K562 (cell line): ENCODE results near the gene ABCF2. TPM values are rescaled to one million over a fixed set of nuclear protein-coding genes. Genes with fewer than 3 reads are reported as not detected.

ENCODE experiments used
- ATF7 ChIP-seq: fragments of 450-650 bp; IDR thresholded peaks from 2 replicates; pipeline ENCODE4 v1.7.1; 2014; ENCODE audit warnings: mild to moderate bottlenecking, moderate library complexity
- CBFA2T2 ChIP-seq: fragments of 450-650 bp; conservative IDR thresholded peaks from 2 replicates; pipeline ENCODE4 v1.6.1; 2017; ENCODE audit warnings: mild to moderate bottlenecking
- CBX8 ChIP-seq: fragments of 200-600 bp; sonication (generic); IDR thresholded peaks from 2 replicates; pipeline ENCODE4 v1.6.1; 2012; ENCODE audit warnings: borderline replicate concordance, mixed run types, low read depth, mild to moderate bottlenecking, moderate library complexity, mixed read lengths, low read length, control low read depth, inconsistent platforms; ENCODE audit not compliant: poor library complexity, severe bottlenecking; ENCODE audit errors: extremely low read depth
- CREBBP ChIP-seq: IDR thresholded peaks from one replicate; pipeline ENCODE4 v1.6.1; 2012; ENCODE audit warnings: low read depth, mild to moderate bottlenecking, control low read depth, inconsistent platforms, low read length
- ETV1 ChIP-seq: fragments of 450-650 bp; conservative IDR thresholded peaks from 2 replicates; pipeline ENCODE4 v1.6.1; 2016; ENCODE audit warnings: missing genetic modification characterization, control low read depth, low read depth, missing compliant biosample characterization
- GABPB2 ChIP-seq: fragments of 250-450 bp; sonication (Bioruptor Pico); conservative IDR thresholded peaks from 2 replicates; pipeline ENCODE4 v1.5.1; 2021; ENCODE audit warnings: mild to moderate bottlenecking
- MTA2 ChIP-seq: fragments of 450-650 bp; IDR thresholded peaks from 2 replicates; pipeline ENCODE4 v1.6.1; 2016; ENCODE audit warnings: low read depth
- NBN ChIP-seq: fragments of 450-650 bp; IDR thresholded peaks from 2 replicates; pipeline ENCODE4 v1.6.1; 2016; ENCODE audit warnings: low read depth, mild to moderate bottlenecking
- NR2C2 ChIP-seq, 2 experiments: fragments of 200-800 bp in 1 of 2; sonication (Bioruptor generic) in 1 of 2; sonication (generic) in 1 of 2; formaldehyde crosslinking in 1 of 2; IDR thresholded peaks; 2 replicates each; pipeline versions ENCODE4 v1.6.1 to v1.8.0; 2016 to 2022; ENCODE audit warnings: mild to moderate bottlenecking in 1 of 2, missing compliant biosample characterization in 1 of 2, missing genetic modification characterization in 1 of 2, missing genetic modification reagents in 1 of 2
- PHF21A ChIP-seq: fragments of 450-650 bp; IDR thresholded peaks from 2 replicates; pipeline ENCODE4 v1.6.1; 2017; ENCODE audit warnings: low read depth, borderline replicate concordance
- POLR2AphosphoS5 ChIP-seq: IDR thresholded peaks from 2 replicates; pipeline ENCODE4 v1.6.1; 2011; ENCODE audit warnings: mild to moderate bottlenecking, low read depth, low read length, moderate library complexity; ENCODE audit not compliant: control insufficient read depth, insufficient read depth
- SMARCA4 ChIP-seq: fragments of 450-650 bp; IDR thresholded peaks from 2 replicates; pipeline ENCODE4 v1.6.1; 2016
- ZEB2 ChIP-seq: fragments of 450-650 bp; IDR thresholded peaks from 2 replicates; pipeline ENCODE4 v1.6.1; 2016
- polyA plus RNA-seq, 8 experiments: library from polyadenylated mRNA; depleted of rRNA in 4 of 8; stranded (reverse) in 5 of 8; unstranded in 3 of 8; fragments of >200 nt; fragmentation: Nextera tagmentation in 2 of 8; fragmentation: Illumina TruSeq in 1 of 8; extraction: Ambion mirVana in 2 of 8; extraction: Trizol in 1 of 8; gene quantifications; 2 replicates each; pipeline versions ENCODE4 v1.2.1 to v1.2.3, GENCODE V29; 2011 to 2014; ENCODE audit warnings: inconsistent platforms in 1 of 8, missing spikeins in 1 of 8
- total RNA-seq, 7 experiments: library from RNA; depleted of rRNA in 6 of 7; stranded (reverse); fragments of >200 nt in 6 of 7; fragmentation: Illumina TruSeq in 2 of 7; extraction: Trizol in 2 of 7; gene quantifications; 2 replicates each; pipeline versions ENCODE4 v1.2.1 to v1.2.3, GENCODE V29; 2011 to 2021; ENCODE audit warnings: low replicate concordance in 1 of 7
- TF ChIP-seq, protein P1 (sequence below): sonication (generic); formaldehyde crosslinking; IDR thresholded peaks from 2 replicates; pipeline ENCODE4 v1.8.1; 2023; ENCODE audit warnings: mild to moderate bottlenecking, missing genetic modification reagents
- TF ChIP-seq, protein P2 (sequence below): sonication (generic); formaldehyde crosslinking; IDR thresholded peaks from 2 replicates; pipeline ENCODE4 v1.8.1; 2023; ENCODE audit warnings: mild to moderate bottlenecking, missing genetic modification reagents
- TF ChIP-seq, protein P3 (sequence below): IDR thresholded peaks from 2 replicates; pipeline ENCODE4 v1.6.1; 2014; ENCODE audit warnings: antibody characterized with exemption
- TF ChIP-seq, protein P4 (sequence below), 2 experiments: fragments of 150-350 bp in 1 of 2; IDR thresholded peaks; 2 replicates each; pipeline ENCODE4 v1.6.1; 2012 to 2016; ENCODE audit warnings: low read depth in 2 of 2, low read length in 2 of 2, mild to moderate bottlenecking in 1 of 2, moderate library complexity in 1 of 2
- TF ChIP-seq, protein P5 (sequence below): sonication (generic); formaldehyde crosslinking; IDR thresholded peaks from 2 replicates; pipeline ENCODE4 v1.9.0; 2022; ENCODE audit warnings: mild to moderate bottlenecking, missing genetic modification reagents

The ABCF2 gene
- total and polyA plus RNA-seq, 9 of the 15 experiments (the other 6 are each of a cell fraction or from before 2014, with no cell fraction given): 62.1 to 224 (median 113) TPM

DNA sequence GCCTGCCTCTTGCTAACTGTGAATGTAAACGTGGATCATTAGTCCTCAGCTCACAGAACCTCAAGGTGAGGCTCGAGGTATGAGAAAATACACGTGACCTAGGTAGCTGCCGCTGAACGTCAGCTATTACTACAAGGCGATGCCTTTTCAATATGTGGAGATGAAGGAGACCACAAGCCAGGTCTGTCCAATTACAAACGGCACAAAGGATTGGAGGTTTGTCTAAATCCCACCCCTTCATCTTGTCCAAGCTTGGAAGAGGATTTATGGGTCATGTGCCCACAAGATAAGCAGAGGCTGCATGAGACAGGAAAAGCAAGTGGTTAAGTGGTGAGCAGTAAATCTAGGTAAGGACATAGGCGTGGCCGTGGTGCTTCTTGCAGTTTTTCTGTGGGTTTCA lies 20.1 kb downstream of the ABCF2 start (continued):
- TF ChIP-seq, protein P1, sequence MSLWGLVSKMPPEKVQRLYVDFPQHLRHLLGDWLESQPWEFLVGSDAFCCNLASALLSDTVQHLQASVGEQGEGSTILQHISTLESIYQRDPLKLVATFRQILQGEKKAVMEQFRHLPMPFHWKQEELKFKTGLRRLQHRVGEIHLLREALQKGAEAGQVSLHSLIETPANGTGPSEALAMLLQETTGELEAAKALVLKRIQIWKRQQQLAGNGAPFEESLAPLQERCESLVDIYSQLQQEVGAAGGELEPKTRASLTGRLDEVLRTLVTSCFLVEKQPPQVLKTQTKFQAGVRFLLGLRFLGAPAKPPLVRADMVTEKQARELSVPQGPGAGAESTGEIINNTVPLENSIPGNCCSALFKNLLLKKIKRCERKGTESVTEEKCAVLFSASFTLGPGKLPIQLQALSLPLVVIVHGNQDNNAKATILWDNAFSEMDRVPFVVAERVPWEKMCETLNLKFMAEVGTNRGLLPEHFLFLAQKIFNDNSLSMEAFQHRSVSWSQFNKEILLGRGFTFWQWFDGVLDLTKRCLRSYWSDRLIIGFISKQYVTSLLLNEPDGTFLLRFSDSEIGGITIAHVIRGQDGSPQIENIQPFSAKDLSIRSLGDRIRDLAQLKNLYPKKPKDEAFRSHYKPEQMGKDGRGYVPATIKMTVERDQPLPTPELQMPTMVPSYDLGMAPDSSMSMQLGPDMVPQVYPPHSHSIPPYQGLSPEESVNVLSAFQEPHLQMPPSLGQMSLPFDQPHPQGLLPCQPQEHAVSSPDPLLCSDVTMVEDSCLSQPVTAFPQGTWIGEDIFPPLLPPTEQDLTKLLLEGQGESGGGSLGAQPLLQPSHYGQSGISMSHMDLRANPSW (CRISPR knock-in tag): 0 out of 2 replicates have a peak, but pooled peaks have one; percentile 54
- TF ChIP-seq, protein P2, sequence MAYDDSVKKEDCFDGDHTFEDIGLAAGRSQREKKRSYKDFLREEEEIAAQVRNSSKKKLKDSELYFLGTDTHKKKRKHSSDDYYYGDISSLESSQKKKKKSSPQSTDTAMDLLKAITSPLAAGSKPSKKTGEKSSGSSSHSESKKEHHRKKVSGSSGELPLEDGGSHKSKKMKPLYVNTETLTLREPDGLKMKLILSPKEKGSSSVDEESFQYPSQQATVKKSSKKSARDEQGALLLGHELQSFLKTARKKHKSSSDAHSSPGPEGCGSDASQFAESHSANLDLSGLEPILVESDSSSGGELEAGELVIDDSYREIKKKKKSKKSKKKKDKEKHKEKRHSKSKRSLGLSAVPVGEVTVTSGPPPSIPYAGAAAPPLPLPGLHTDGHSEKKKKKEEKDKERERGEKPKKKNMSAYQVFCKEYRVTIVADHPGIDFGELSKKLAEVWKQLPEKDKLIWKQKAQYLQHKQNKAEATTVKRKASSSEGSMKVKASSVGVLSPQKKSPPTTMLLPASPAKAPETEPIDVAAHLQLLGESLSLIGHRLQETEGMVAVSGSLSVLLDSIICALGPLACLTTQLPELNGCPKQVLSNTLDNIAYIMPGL (CRISPR knock-in tag): no peak
- TF ChIP-seq, protein P3, sequence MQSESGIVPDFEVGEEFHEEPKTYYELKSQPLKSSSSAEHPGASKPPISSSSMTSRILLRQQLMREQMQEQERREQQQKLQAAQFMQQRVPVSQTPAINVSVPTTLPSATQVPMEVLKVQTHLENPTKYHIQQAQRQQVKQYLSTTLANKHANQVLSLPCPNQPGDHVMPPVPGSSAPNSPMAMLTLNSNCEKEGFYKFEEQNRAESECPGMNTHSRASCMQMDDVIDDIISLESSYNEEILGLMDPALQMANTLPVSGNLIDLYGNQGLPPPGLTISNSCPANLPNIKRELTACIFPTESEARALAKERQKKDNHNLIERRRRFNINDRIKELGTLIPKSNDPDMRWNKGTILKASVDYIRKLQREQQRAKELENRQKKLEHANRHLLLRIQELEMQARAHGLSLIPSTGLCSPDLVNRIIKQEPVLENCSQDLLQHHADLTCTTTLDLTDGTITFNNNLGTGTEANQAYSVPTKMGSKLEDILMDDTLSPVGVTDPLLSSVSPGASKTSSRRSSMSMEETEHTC: peak; percentile 99
- TF ChIP-seq CBX8: no peak
- TF ChIP-seq CBFA2T2: peak; percentile 80
- peak; percentile 77 for TF ChIP-seq SMARCA4
- peak; percentile 66; the same call in 1 of the 2 replicates for TF ChIP-seq PHF21A
- TF ChIP-seq POLR2AphosphoS5: peak; percentile 72
- peak; percentile 62 for TF ChIP-seq MTA2
- peak; percentile 49 for TF ChIP-seq ATF7
- peak; percentile 51; the same call in 1 of the 2 replicates for TF ChIP-seq NBN
- TF ChIP-seq GABPB2 (CRISPR knock-in tag): no peak
- TF ChIP-seq NR2C2 (CRISPR knock-in tag; IDR thresholded peaks at IDR 0.05): peak; percentile 55; the same call in 1 of the 2 replicates
- TF ChIP-seq NR2C2 (tag; IDR thresholded peaks at IDR 0.05): peak; percentile 18; the same call in 1 of the 2 replicates
- no peak for TF ChIP-seq CREBBP
- TF ChIP-seq ETV1: peak; percentile 95
- TF ChIP-seq, protein P4, sequence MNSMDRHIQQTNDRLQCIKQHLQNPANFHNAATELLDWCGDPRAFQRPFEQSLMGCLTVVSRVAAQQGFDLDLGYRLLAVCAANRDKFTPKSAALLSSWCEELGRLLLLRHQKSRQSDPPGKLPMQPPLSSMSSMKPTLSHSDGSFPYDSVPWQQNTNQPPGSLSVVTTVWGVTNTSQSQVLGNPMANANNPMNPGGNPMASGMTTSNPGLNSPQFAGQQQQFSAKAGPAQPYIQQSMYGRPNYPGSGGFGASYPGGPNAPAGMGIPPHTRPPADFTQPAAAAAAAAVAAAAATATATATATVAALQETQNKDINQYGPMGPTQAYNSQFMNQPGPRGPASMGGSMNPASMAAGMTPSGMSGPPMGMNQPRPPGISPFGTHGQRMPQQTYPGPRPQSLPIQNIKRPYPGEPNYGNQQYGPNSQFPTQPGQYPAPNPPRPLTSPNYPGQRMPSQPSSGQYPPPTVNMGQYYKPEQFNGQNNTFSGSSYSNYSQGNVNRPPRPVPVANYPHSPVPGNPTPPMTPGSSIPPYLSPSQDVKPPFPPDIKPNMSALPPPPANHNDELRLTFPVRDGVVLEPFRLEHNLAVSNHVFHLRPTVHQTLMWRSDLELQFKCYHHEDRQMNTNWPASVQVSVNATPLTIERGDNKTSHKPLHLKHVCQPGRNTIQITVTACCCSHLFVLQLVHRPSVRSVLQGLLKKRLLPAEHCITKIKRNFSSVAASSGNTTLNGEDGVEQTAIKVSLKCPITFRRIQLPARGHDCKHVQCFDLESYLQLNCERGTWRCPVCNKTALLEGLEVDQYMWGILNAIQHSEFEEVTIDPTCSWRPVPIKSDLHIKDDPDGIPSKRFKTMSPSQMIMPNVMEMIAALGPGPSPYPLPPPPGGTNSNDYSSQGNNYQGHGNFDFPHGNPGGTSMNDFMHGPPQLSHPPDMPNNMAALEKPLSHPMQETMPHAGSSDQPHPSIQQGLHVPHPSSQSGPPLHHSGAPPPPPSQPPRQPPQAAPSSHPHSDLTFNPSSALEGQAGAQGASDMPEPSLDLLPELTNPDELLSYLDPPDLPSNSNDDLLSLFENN (IDR thresholded peaks at IDR 0.05; ENCODE audit: low read depth in 2 of 2, low read length in 2 of 2): peak in 1 of 2 experiments; percentile 65; a peak in 1 of 4 replicates
- TF ChIP-seq, protein P5, sequence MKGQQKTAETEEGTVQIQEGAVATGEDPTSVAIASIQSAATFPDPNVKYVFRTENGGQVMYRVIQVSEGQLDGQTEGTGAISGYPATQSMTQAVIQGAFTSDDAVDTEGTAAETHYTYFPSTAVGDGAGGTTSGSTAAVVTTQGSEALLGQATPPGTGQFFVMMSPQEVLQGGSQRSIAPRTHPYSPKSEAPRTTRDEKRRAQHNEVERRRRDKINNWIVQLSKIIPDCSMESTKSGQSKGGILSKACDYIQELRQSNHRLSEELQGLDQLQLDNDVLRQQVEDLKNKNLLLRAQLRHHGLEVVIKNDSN (CRISPR knock-in tag): peak; percentile 94
- peak; percentile 73; the same call in 1 of the 2 replicates for TF ChIP-seq ZEB2
